AG10803 (cell line): ENCODE data around the gene MRFAP1L1.

Source experiments
- DNase-seq: peaks from one replicate; pipeline ENCODE4 v3.0.0; 2010; ENCODE audit warnings: low read depth
- H3K4me3 ChIP-seq: 2 replicates; pipeline ENCODE4 v1.5.1; 2011; ENCODE audit warnings: mild to moderate bottlenecking, low read length, control low read depth
- TF ChIP-seq, protein P1 (sequence below): conservative IDR thresholded peaks from 2 replicates; pipeline ENCODE4 v1.5.1; 2011; ENCODE audit warnings: mild to moderate bottlenecking, low read length, control low read depth, inconsistent platforms

MRFAP1L1 gene

DNA sequence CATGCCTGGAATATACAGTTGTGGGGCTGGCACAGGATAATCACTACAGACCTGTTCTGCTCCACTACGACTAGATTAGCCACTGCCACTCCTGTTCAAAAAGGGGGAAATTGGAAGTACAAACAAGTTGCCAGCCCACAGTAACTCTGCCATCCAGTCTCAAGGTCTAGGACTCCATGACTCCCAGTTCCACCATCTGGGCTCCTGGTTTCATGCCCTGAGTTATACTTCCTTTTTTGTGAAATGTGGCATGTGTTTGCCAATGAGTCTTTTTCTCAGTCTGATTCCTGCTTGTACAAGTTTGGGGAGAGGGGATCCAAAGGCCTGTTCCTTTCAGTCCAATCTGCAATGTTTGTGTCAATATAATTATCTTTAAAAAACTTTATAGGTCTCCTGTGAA is 5.3 kb upstream of the MRFAP1L1 start:
- DNase-seq: no peak
- no peak overlapping the region for H3K4me3 ChIP-seq
- TF ChIP-seq, protein P1, sequence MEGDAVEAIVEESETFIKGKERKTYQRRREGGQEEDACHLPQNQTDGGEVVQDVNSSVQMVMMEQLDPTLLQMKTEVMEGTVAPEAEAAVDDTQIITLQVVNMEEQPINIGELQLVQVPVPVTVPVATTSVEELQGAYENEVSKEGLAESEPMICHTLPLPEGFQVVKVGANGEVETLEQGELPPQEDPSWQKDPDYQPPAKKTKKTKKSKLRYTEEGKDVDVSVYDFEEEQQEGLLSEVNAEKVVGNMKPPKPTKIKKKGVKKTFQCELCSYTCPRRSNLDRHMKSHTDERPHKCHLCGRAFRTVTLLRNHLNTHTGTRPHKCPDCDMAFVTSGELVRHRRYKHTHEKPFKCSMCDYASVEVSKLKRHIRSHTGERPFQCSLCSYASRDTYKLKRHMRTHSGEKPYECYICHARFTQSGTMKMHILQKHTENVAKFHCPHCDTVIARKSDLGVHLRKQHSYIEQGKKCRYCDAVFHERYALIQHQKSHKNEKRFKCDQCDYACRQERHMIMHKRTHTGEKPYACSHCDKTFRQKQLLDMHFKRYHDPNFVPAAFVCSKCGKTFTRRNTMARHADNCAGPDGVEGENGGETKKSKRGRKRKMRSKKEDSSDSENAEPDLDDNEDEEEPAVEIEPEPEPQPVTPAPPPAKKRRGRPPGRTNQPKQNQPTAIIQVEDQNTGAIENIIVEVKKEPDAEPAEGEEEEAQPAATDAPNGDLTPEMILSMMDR: no peak

DNA sequence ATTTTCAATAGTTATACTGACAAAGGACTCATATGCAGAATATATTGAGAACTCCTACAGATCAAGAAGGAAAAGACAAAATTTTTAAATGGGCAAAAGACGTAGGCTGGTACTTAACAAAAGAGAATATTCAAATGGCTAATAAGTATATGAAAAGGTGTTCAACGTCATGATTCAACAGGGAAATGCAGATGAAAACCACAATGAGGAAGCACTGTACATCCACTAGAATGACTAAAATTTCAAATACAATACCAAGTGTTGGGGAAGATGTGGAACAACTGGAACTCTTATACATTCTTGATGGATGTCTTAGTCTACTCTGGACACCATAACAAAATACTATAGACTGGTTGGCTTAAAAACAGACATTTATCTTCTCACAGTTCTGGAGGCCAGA is 1.3 kb upstream of the MRFAP1L1 start:
- no peak overlapping the region for H3K4me3 ChIP-seq
- TF ChIP-seq, protein P1: no peak
- no peak for DNase-seq

DNA sequence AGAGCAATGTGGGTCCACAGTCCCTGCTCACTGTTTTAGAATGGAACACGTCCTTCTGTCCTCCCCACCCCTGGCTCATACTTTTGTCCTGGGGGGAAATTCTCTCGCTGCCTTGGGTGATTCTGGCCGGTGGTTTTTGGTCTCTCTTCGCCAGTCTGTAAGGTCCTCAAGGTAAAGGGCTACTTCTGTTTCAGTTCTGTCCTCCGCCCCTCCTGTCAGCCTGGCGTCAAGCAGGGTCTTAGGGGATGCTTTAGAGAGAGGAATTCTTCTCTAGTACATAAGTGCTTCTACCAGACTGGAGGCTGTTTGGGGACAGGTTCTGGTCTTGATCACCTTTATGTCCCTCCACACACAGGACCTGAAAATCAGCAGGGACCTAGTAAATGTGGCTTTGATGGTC is 617 bp upstream of the MRFAP1L1 start:
- H3K4me3 ChIP-seq: peak overlapping the region; percentile 96
- TF ChIP-seq, protein P1: no peak
- no peak for DNase-seq

DNA sequence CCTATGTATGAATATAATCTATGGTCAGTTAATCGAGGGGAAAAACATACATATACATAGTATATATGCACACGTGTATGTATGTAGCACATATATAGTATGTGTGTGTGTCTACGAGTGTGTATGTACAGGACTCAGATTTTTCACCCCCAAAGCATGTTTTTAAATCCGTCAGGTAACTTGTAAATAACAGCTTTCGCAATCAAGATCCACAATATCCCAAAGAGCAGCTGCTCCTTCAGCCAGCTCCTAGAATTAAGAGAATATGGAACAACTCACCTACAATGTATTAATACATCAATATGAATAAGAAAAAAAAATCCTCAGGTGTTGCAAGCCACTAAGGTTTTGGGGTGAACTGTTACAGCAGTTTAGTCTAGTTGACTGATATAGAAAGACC is 3.5 kb downstream of the MRFAP1L1 start:
- H3K4me3 ChIP-seq: no peak overlapping the region
- TF ChIP-seq, protein P1: no peak
- DNase-seq: no peak

DNA sequence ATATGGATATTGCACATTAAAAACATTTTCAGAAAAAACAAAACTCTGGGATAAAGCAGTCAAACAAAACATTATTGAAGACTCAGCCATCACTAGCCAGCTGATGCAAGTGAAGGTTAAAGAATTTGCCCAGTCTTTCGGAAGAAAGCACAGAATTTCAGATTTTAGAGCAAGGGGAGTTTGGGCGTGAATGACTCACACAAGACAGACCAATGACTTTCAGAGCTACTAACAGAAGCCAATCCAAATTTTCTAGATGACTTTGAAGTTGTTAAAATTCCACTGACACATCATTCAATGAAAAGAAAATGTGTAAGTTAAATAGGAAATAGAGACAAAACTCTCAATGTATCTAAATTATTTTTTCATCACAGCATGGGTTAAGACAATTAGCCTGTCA is 4.0 kb downstream of the MRFAP1L1 start:
- no peak for DNase-seq

DNA sequence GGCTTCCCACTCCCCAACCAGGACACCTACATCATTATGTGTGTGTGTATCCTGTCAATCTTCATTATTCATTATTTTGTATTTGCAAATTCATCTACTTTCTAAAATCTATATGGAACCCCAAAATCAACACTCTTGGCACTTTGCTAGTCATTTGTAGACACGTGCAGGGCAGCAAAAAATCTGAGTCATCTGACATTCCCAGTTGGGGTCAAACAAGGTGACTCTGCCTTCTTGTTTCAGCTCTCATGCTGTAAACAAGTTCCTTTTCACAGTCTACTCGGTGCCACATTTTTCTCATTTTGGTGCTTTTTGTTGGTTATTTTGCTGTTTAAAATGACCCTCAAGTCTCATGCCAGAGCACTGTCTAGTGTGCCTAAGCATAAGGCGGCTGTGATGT is 5.9 kb downstream of the MRFAP1L1 start:
- peak; percentile 59 for DNase-seq
- TF ChIP-seq, protein P1: no peak
- H3K4me3 ChIP-seq: no peak overlapping the region

More for the DNA sequence above, 4.0 kb downstream of the MRFAP1L1 start:
- TF ChIP-seq, protein P1: no peak
- no peak overlapping the region for H3K4me3 ChIP-seq

DNA sequence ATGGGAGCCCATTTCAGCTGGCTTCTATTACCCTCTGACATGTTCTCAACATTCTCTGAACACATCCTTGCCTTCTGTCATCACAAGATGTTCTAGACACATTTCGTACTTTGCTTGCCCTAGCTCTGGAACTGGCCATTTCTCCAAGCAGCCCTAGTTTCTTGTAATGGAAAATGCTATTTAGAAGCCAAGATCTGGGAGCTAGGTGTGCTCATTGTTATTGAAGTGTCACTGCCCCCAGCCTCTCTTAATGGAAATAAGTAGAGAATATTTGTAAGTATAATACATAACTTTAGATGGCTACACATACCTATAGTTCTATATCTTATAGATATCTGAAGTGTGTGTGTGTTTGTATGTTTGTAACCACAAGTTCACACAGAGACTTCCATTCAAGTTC is 6.9 kb downstream of the MRFAP1L1 start:
- TF ChIP-seq, protein P1: no peak
- no peak overlapping the region for H3K4me3 ChIP-seq
- no peak for DNase-seq
